ENCODE results near the gene CCER1. TPM values are rescaled to one million over a fixed set of nuclear protein-coding genes. Genes with fewer than 3 reads are reported as not detected.

Gene CCER1, protein sequence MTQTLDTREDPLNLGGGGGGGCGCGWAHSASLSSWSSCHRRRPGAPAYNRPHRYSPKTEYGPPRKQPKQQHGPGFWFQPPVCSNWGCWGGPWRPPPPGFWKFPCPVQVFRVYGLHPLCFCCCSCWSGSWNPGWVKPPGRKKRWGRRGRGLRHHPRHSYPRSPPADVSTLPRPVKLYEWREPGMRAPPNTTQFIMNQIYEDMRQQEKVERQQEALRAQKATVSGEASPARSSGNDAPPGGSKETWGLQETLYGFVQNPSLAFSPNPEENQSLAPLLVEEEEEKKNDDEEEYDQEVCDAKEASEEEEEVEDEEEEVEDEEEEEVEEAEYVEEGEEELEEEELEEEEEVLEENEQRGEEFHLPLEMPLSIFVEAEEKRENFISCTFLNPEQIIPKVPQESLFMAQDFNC
- total RNA-seq, result not detected in 2 replicates
- polyA plus RNA-seq (2012), result not detected

DNA sequence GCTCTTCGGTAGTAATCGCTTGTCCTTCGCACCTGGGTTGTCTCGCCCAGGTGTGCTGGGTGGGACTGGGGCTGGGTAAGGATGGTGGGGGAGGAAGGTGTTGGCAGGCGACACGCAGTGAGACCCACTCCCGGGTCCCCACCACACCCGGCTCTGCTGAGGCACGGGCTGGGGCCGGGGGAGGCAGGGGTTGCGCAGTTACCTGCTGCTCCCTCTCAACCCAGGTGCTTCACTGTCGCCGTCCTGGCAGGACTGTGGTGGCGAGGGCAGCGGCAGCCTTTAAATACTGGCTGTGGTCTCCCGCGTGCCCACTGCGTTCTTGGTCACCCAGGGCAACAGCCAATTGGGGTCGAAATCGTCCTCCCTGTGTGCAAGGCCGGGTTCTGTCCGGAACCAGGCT lies at the start of gene CCER1:
TSS of gene CCER1 (minus strand) at position 256 of the 400 bp plus-strand sequence. CDS start 434 bp downstream, outside the sequence.
- DNase-seq (ENCODE audit: low read depth), result no peak

DNA sequence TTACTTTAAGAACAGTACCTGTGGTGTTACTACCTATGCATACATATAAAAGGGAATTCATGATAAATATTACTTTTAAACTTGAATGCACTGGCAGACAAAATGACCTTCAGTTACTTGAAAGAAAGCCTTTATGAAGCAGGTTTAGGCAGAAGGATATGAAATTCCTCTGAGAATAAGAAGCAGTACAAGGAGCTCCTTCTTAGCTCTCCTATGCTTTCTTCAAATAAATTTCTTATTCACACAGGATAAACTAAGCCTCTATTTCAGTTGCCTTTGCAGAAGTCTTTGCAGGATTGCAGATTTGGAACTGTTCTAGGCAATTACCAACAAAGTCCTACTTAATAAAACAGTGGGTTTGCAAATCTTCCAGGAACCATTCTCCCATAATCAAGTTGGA lies 48.8 kb upstream of the CCER1 start:
- DNase-seq (ENCODE audit: low read depth), result no peak

DNA sequence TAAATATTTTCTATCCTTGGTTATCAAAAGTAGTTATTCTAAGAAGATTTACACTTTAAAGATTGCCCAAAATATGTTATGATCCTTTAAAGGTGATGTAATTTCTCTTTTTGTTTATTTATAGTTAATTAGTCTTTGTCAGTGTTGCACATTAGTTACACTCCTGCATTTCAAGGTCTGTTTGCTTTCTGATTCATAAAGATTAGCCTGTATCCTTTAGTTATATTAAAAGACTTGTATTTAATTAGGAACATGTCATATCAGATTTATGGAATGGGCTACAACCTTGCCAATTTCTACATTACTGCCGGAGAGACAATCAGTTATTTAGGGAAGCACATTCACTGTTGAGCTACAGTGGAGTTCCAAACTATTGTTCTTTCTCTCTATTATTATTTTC lies 46.3 kb upstream of the CCER1 start:
- DNase-seq (ENCODE audit: low read depth), result no peak

DNA sequence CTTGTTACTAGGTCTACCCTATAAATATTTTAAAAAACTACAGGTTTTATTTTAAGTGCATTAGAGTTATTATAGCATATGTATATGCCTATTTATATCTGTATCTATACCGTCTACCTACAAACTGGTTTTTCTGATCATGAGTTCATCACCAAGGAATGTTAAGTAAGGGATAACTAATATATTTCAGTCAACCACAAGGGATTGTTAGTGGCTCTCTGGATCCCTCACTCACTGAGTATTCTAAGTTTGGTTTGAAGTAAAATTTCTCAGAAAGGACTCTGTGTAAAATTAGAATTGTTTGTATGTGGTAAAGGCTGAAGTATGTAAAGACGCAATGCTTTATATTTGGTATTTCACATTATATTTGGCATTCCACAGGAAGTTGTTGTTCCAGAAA lies 45.0 kb upstream of the CCER1 start:
- DNase-seq (ENCODE audit: low read depth), result peak; percentile 40

DNA sequence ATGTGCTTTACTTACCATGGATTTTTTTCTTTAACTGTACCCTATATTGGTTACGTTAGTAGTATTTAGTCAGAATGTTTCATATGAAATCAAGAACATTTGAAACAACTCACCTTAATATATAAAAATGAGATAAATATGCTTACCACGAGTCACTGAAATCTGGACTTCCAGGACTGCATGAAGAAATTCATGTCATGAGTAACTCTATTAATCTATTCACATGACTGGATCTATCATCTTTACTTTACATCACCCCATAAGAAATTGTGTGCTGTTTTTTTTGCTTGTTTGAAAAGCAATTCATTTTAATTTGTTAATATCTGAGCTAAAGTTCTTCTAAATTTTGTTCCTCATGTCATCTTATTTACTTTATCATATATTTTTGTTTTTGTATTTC lies 44.6 kb upstream of the CCER1 start:
- no peak for DNase-seq (ENCODE audit: low read depth)

- peak; percentile 21 for DNase-seq (ENCODE audit: low read depth)
Observed at GRCh38 chr12:90995010-90995409, 40.0 kb upstream of the CCER1 start.

GRCh38 chr12:90991952-90992465 lies 37.0 kb upstream of the CCER1 start:
- DNase-seq (ENCODE audit: low read depth), result no peak

GRCh38 chr12:90990611-90991010 lies 35.6 kb upstream of the CCER1 start:
- DNase-seq (ENCODE audit: low read depth), result no peak

GRCh38 chr12:90989686-90990111 lies 34.7 kb upstream of the CCER1 start:
- no peak for DNase-seq (ENCODE audit: low read depth)

- no peak for DNase-seq (ENCODE audit: low read depth)
Observed at GRCh38 chr12:90987520-90987919, 32.5 kb upstream of the CCER1 start.

- peak; percentile 84 for DNase-seq (ENCODE audit: low read depth)
Observed at GRCh38 chr12:90987101-90987500, 32.1 kb upstream of the CCER1 start.

DNA sequence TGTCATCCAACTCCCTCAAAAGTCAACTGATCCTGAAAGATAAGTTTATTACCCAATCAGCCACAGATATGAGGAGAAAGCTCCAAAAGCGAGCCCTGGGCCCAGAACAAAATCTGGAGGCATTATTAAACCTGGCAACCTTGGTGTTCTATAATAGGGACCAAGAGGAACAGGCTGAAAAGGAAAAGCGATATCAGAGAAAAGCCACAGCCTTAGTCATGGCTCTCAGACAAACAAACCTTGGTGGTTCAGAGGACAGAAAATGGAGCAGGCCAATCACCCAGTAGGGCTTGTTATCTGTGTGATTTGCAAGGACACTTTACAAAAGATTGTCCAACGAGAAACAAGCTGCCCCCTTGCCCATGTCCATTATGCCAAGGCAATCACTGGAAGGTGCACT lies 30.4 kb upstream of the CCER1 start:
- peak; percentile 18 for DNase-seq (ENCODE audit: low read depth)

GRCh38 chr12:90984114-90984513 lies 29.1 kb upstream of the CCER1 start:
- no peak for DNase-seq (ENCODE audit: low read depth)

- DNase-seq (ENCODE audit: low read depth), result no peak
Observed at GRCh38 chr12:90982170-90982569, 27.2 kb upstream of the CCER1 start.

GRCh38 chr12:90979951-90980350 lies 25.0 kb upstream of the CCER1 start:
- DNase-seq (ENCODE audit: low read depth), result no peak

GRCh38 chr12:90979019-90979418 lies 24.0 kb upstream of the CCER1 start:
- DNase-seq (ENCODE audit: low read depth), result no peak

- DNase-seq (ENCODE audit: low read depth), result peak; percentile 83
Observed at GRCh38 chr12:90978117-90978770, 23.3 kb upstream of the CCER1 start.

- DNase-seq (ENCODE audit: low read depth), result no peak
Observed at GRCh38 chr12:90977224-90977623, 22.2 kb upstream of the CCER1 start.

DNA sequence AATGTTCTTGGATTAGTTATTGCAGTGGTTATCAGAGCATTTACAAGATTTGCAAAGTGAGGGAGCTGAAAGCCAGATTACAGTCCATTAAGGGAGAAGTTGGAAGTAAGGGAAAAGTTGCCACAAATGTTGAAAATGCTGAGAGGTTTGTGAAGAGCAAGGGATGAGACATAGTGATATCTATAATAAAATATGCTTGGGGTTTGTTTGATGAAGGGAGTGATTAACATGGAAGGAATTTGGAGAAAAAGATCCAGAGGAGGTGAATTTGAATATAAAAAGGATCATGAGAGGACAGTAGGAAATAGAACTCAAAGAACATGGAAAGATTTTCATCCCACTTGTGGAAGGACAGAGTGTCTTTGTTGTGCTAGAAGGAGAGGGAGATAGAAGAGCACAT lies 19.3 kb upstream of the CCER1 start:
- no peak for DNase-seq (ENCODE audit: low read depth)

DNA sequence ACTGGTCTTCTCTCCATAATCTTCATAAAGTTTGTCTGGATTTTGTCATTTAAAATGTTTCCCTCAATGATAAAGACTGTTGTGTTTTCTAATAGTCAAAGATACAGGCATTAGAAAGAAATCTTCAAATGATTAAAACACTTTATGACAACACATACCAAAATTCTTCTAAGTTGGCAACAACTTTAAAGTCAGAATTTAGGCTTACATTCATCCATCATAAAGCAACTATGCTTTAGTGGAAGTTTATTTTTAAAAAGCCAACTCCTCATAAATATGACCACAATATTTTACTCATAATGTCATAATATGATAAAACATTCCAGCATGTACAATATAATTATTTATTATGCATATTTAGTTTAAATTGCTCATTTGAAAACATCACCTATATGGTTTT lies 17.2 kb upstream of the CCER1 start:
- DNase-seq (ENCODE audit: low read depth), result no peak

DNA sequence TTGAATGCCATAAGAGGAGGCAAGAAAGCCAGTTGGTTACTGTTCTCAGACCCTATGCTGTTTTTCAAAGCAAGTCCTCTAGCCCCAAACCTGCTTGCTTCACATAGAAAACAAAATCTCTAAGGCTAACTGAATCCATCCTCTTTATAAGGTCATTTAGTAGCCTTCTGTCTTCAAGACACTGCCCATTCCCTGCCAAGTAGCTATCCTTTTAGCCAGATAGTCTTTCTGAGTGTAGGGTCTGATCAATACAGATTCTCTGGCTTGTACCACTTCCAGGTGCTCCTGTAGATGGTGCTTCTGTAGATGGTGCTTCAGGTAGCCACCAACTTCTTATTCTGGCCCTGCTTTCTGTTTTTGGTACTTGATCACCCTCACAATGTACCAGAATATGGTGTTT lies 15.9 kb upstream of the CCER1 start:
- no peak for DNase-seq (ENCODE audit: low read depth)

DNA sequence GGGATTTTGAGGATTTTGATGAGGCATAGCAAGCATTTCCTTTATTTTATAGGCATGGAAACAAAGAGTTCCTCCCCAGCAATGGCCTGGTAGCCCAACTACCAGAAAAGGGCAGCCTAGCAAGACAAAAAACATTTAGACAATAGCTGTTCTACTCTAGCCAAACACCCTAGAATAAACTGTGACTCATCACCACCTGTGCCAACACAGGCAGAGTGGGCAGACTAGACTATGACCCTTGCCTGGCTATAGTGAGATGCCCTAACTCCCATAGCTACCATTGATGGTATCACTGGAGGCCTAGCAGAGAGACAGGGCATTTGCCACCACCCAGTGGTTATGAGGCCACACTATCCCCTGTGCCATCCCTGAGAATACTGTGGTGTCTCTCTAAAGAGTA lies 15.5 kb upstream of the CCER1 start:
- DNase-seq (ENCODE audit: low read depth), result peak; percentile 43

DNA sequence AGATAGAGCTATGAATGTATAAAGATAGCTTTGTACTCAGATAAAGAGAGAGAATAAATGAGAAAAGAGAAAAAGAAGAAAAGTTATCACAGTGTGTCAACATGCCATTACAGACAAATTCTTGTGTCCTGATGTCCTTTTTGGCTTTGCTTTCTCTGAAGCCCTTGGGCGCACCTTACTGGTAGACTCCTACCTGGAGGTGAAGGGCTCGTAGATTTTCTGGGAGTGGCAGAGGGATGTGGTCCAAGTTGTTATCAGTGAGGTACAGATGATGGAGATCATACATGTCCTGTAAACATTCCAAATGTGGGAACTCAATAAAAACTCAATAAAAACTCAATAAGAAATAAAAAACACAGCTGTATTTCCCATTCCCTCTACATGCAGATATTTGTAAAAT lies 14.9 kb upstream of the CCER1 start:
- DNase-seq (ENCODE audit: low read depth), result no peak
